WERI-Rb-1 (cell line): ENCODE measurements around the gene MRPS34.

Source experiments
- DNase-seq: peaks from one replicate; pipeline ENCODE4 v3.0.0-alpha.2; 2020
- H3K27ac ChIP-seq: fragments of 250-450 bp; sonication (Bioruptor Pico); 2 replicates; pipeline ENCODE4 v1.5.1; 2020; ENCODE audit warnings: mild to moderate bottlenecking, moderate library complexity
- H3K27me3 ChIP-seq: fragments of 250-450 bp; sonication (Bioruptor Pico); 2 replicates; pipeline ENCODE4 v1.5.1; 2021; ENCODE audit warnings: mild to moderate bottlenecking, low read depth, moderate library complexity; ENCODE audit not compliant: insufficient read depth, severe bottlenecking
- H3K36me3 ChIP-seq: fragments of 250-450 bp; sonication (Bioruptor Pico); 2 replicates; pipeline ENCODE4 v1.5.1; 2020; ENCODE audit warnings: mild to moderate bottlenecking, moderate library complexity
- H3K4me3 ChIP-seq: 2 replicates; pipeline ENCODE4 v1.5.1; 2011; ENCODE audit warnings: low read depth, mild to moderate bottlenecking, control low read depth, low read length
- H3K9me3 ChIP-seq: fragments of 250-450 bp; sonication (Bioruptor Pico); 2 replicates; pipeline ENCODE4 v1.5.1; 2021; ENCODE audit warnings: mild to moderate bottlenecking, moderate library complexity; ENCODE audit not compliant: severe bottlenecking
- CTCF ChIP-seq: IDR thresholded peaks from 2 replicates; pipeline ENCODE4 v1.5.1; 2011; ENCODE audit warnings: low read depth, mild to moderate bottlenecking, control low read depth, inconsistent platforms, low read length

MRPS34 gene

GRCh38 chr16:1792836-1793577 lies 20.1 kb upstream of the MRPS34 start:
- TF ChIP-seq CTCF, result no peak
- Histone ChIP-seq H3K27me3 (no peaks in the 10 kb centered on the region), H3K4me3 (no peak overlapping the region), H3K36me3 (peaks cover 28% of the 10 kb centered on the region), H3K27ac (no peak overlapping the region), H3K9me3 (peaks cover 7% of the 10 kb centered on the region)
- no peak for DNase-seq

- no peak overlapping the region for H3K27ac ChIP-seq
- peaks cover 36% of the 10 kb centered on the region for H3K36me3 ChIP-seq
- DNase-seq, result no peak
- H3K4me3 ChIP-seq, result no peak overlapping the region
- TF ChIP-seq CTCF, result no peak
- no peaks in the 10 kb centered on the region for H3K9me3 ChIP-seq
- no peaks in the 10 kb centered on the region for H3K27me3 ChIP-seq
These were observed 19.2 kb upstream of the MRPS34 start for GRCh38 chr16:1791943-1792812.

- Histone ChIP-seq H3K4me3 (no peak overlapping the region), H3K27me3 (no peaks in the 10 kb centered on the region), H3K27ac (no peak overlapping the region), H3K36me3 (peaks cover 44% of the 10 kb centered on the region), H3K9me3 (no peaks in the 10 kb centered on the region)
- no peak for TF ChIP-seq CTCF
- no peak for DNase-seq
These were observed 18.5 kb upstream of the MRPS34 start for GRCh38 chr16:1791256-1791942.

GRCh38 chr16:1790611-1791255 lies 17.8 kb upstream of the MRPS34 start:
- H3K36me3 ChIP-seq, result peaks cover 50% of the 10 kb centered on the region
- H3K9me3 ChIP-seq, result no peaks in the 10 kb centered on the region
- no peak for DNase-seq

More at GRCh38 chr16:1790611-1791255, 17.8 kb upstream of the MRPS34 start:
- no peak for TF ChIP-seq CTCF
- H3K4me3 ChIP-seq, result no peak overlapping the region
- H3K27ac ChIP-seq, result no peak overlapping the region
- no peaks in the 10 kb centered on the region for H3K27me3 ChIP-seq
